Measurements from ENCODE around the gene SESN1.
"Not testable (repeated sequence)": the region's sequence is repeated elsewhere in the genome, so short reads cannot be mapped to it uniquely, and the experiment has no call there.

The SESN1 gene

DNA sequence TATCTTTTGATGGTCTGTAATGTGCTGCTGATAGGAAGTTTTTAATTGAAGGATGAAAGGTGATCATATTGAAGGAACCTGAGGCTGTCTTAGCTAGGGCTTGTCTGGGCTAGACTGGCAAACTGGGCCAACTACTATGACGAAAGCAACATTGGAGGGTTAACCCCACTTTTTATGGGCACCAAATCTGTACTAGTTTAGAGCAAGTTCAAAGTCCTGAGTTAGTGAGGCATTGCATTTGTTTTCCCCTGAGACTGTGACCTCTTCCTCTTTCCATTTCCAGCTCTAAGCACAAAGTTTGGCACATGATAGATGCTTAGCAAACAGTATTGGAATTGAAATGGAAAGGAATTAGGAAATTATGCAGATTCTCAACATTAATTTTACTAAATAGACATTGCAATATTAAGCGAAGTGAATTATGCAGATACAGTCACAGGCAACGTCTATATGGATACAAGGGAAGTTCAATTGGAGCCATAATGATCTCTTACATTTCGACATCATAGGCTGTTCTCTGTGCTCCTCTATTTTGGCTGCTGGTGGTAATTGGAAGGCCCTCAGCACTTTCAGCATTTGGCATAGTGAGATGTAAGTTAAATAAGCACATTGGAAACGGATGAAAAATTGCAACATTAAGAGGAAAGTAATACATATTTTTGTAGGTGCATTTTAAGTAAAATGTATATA is 22.8 kb upstream of the SESN1 start:
- H4K20me1 ChIP-seq (ENCODE audit: insufficient read depth, low read length) = no peaks in the 10 kb centered on the region
- H3K27ac ChIP-seq (ENCODE audit: low read length) = no peak overlapping the region
- no peaks in the 10 kb centered on the region for H3F3A ChIP-seq (ENCODE audit: insufficient read depth, low read length)
- TF ChIP-seq, protein P1, sequence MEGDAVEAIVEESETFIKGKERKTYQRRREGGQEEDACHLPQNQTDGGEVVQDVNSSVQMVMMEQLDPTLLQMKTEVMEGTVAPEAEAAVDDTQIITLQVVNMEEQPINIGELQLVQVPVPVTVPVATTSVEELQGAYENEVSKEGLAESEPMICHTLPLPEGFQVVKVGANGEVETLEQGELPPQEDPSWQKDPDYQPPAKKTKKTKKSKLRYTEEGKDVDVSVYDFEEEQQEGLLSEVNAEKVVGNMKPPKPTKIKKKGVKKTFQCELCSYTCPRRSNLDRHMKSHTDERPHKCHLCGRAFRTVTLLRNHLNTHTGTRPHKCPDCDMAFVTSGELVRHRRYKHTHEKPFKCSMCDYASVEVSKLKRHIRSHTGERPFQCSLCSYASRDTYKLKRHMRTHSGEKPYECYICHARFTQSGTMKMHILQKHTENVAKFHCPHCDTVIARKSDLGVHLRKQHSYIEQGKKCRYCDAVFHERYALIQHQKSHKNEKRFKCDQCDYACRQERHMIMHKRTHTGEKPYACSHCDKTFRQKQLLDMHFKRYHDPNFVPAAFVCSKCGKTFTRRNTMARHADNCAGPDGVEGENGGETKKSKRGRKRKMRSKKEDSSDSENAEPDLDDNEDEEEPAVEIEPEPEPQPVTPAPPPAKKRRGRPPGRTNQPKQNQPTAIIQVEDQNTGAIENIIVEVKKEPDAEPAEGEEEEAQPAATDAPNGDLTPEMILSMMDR (IDR thresholded peaks at IDR 0.05; ENCODE audit: low read length) = no peak
- no peak for TF ChIP-seq EZH2phosphoT487 (IDR thresholded peaks at IDR 0.05; ENCODE audit: low read length)
- TF ChIP-seq EZH2 (optimal IDR thresholded peaks at IDR 0.05; ENCODE audit: low read depth, low read length) = no peak
- peaks cover 35% of the 10 kb centered on the region for H3K79me2 ChIP-seq (ENCODE audit: low read length)
- no peak overlapping the region for H3K9ac ChIP-seq (ENCODE audit: low read length)
- H3K9me2 ChIP-seq (replicated peaks; ENCODE audit: insufficient read depth, low read length) = no peaks in the 10 kb centered on the region
- H3K9me3 ChIP-seq (replicated peaks; ENCODE audit: insufficient read depth, low read length) = no peaks in the 10 kb centered on the region
- H3K4me1 ChIP-seq (ENCODE audit: low read length) = peaks cover 9% of the 10 kb centered on the region; the same call in 1 of the 2 replicates
- H2AFZ ChIP-seq (ENCODE audit: low read length) = no peak overlapping the region
- no peaks in the 10 kb centered on the region for H3K36me3 ChIP-seq (replicated peaks; ENCODE audit: insufficient read depth, low read length)
- H3K4me2 ChIP-seq (ENCODE audit: low read depth, low read length) = no peak overlapping the region
- no peak overlapping the region for H3K4me3 ChIP-seq (ENCODE audit: low read length)
- DNase-seq = no peak
- H3K27me3 ChIP-seq (replicated peaks; ENCODE audit: insufficient read depth, low read length) = no peaks in the 10 kb centered on the region

DNA sequence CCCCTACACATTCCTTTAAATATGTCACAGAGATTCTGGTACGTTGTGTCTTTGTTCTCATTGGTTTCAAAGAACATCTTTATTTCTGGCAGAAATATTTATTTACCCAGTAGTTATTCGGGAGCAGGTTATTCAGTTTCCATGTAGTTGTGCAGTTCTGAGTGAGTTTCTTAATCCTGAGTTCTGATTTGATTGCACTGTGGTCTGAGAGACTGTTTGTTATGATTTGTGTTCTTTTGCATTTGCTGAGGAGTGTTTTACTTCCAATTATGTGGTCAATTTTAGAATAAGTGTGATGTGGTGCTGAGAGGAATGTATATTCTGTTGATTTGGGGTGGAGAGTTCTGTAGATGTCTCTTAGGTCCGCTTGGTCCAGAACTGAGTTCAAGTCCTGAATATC is 18.0 kb upstream of the SESN1 start:
- H3K9ac ChIP-seq (ENCODE audit: low read length); H3K27me3 ChIP-seq (replicated peaks; ENCODE audit: insufficient read depth, low read length); H3K4me2 ChIP-seq (ENCODE audit: low read depth, low read length); DNase-seq; H3K9me2 ChIP-seq (replicated peaks; ENCODE audit: insufficient read depth, low read length); H3K4me1 ChIP-seq (ENCODE audit: low read length); H3K9me3 ChIP-seq (replicated peaks; ENCODE audit: insufficient read depth, low read length); H3F3A ChIP-seq (ENCODE audit: insufficient read depth, low read length); H3K27ac ChIP-seq (ENCODE audit: low read length); H2AFZ ChIP-seq (ENCODE audit: low read length); H3K36me3 ChIP-seq (replicated peaks; ENCODE audit: insufficient read depth, low read length); H3K4me3 ChIP-seq (ENCODE audit: low read length); H4K20me1 ChIP-seq (ENCODE audit: insufficient read depth, low read length): not testable (repeated sequence)
- peaks cover 34% of the 10 kb centered on the region for H3K79me2 ChIP-seq (ENCODE audit: low read length)

DNA sequence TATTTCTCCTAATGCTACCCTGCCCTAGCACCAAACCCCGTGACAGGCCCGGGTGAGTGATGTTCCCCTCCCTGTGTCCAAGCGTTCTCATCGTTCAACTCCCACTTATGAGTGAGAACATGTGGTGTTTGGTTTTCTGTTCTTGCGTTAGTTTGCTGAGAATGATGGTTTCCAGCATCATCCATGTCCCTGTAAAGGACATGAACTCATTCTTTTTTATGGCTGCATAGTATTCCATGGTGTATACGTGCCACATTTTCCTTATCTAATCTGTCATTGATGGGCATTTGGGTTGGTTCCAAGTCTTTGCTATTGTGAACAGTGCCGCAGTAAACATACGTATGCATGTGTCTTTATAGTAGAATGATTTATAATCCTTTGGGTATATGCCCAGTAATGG is 15.0 kb upstream of the SESN1 start:
- H3K27ac ChIP-seq (ENCODE audit: low read length); H3F3A ChIP-seq (ENCODE audit: insufficient read depth, low read length); H2AFZ ChIP-seq (ENCODE audit: low read length); H3K36me3 ChIP-seq (replicated peaks; ENCODE audit: insufficient read depth, low read length); H4K20me1 ChIP-seq (ENCODE audit: insufficient read depth, low read length); DNase-seq; H3K4me2 ChIP-seq (ENCODE audit: low read depth, low read length); H3K9me3 ChIP-seq (replicated peaks; ENCODE audit: insufficient read depth, low read length); H3K27me3 ChIP-seq (replicated peaks; ENCODE audit: insufficient read depth, low read length); H3K9ac ChIP-seq (ENCODE audit: low read length); H3K4me3 ChIP-seq (ENCODE audit: low read length); H3K9me2 ChIP-seq (replicated peaks; ENCODE audit: insufficient read depth, low read length); H3K4me1 ChIP-seq (ENCODE audit: low read length): not testable (repeated sequence)
- peaks cover 34% of the 10 kb centered on the region for H3K79me2 ChIP-seq (ENCODE audit: low read length)

DNA sequence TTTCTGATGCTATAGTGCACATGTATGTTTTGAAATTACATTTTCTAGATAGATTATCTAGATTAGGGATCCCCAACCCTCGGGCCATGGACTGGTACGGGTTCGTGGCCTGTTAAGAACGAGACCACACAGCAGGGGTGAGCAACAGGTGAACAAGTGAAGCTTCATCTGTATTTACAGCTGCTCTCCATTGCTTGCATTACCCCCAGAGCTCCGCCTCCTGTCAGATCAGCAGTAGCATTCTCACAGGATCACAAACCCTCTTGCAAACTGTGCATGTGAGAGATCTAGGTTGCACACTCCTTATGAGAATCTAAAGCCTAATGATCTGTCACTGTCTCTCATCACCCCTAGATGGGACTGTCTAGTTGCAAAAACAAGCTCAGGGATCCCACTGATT is 11.0 kb upstream of the SESN1 start:
- Histone ChIP-seq H3K36me3 (replicated peaks; ENCODE audit: insufficient read depth, low read length) (no peaks in the 10 kb centered on the region; the same call in 1 of the 2 replicates), H3K27ac (ENCODE audit: low read length) (no peak overlapping the region), H4K20me1 (ENCODE audit: insufficient read depth, low read length) (no peaks in the 10 kb centered on the region; the same call in 1 of the 2 replicates), H2AFZ (ENCODE audit: low read length) (no peak overlapping the region), H3K9me3 (replicated peaks; ENCODE audit: insufficient read depth, low read length) (no peaks in the 10 kb centered on the region), H3K4me3 (ENCODE audit: low read length) (no peak overlapping the region), H3K4me2 (ENCODE audit: low read depth, low read length) (no peak overlapping the region), H3K79me2 (ENCODE audit: low read length) (peaks cover 40% of the 10 kb centered on the region), H3K4me1 (ENCODE audit: low read length) (no peaks in the 10 kb centered on the region), H3K9me2 (replicated peaks; ENCODE audit: insufficient read depth, low read length) (no peaks in the 10 kb centered on the region), H3K9ac (ENCODE audit: low read length) (no peak overlapping the region), H3K27me3 (replicated peaks; ENCODE audit: insufficient read depth, low read length) (no peaks in the 10 kb centered on the region), H3F3A (ENCODE audit: insufficient read depth, low read length) (no peaks in the 10 kb centered on the region)
- DNase-seq = no peak
- TF ChIP-seq, protein P1 (IDR thresholded peaks at IDR 0.05; ENCODE audit: low read length) = no peak
- TF ChIP-seq EZH2phosphoT487 (IDR thresholded peaks at IDR 0.05; ENCODE audit: low read length) (no peak), EZH2 (optimal IDR thresholded peaks at IDR 0.05; ENCODE audit: low read depth, low read length) (no peak)
